Activated CD8-positive, alpha-beta T cell treated with anti-CD3 and anti-CD28 coated beads for 36 hours (primary cell): Measurements from ENCODE around the gene KIRREL3. TPM values are rescaled to one million over a fixed set of nuclear protein-coding genes. Genes with fewer than 3 reads are reported as not detected.
"Not testable (repeated sequence)": the region's sequence is repeated elsewhere in the genome, so short reads cannot be mapped to it uniquely, and the experiment has no call there.

ENCODE experiments used
- ATAC-seq: fragments of 200-7000 bp; cut with Tn5 transposase; one replicate; pipeline ENCODE4 v1.10.0; 2021; ENCODE audit warnings: mild to moderate bottlenecking, moderate library complexity
- CTCF ChIA-PET: fragments of 350-600 bp; sonication (Branson Sonifier 250); formaldehyde crosslinking; loops from one replicate; lab custom pipeline; 2021; ENCODE audit warnings: antibody characterized with exemption; lab: Charles Lee
- POLR2A ChIA-PET: fragments of 350-600 bp; sonication (Branson Sonifier 250); formaldehyde crosslinking; loops from one replicate; lab custom pipeline; 2021; ENCODE audit warnings: antibody characterized with exemption; lab: Charles Lee
- DNase-seq: peaks from one replicate; pipeline ENCODE4 v3.0.0-alpha.2; 2020
- H3K27ac Mint-ChIP-seq: one replicate; pipeline ENCODE4 v1.8.0; 2021; ENCODE audit warnings: mild to moderate bottlenecking, mixed read lengths
- H3K27me3 Mint-ChIP-seq: one replicate; pipeline ENCODE4 v1.8.0; 2021; ENCODE audit warnings: mixed read lengths
- H3K36me3 Mint-ChIP-seq: one replicate; pipeline ENCODE4 v1.8.0; 2021; ENCODE audit warnings: low read depth, mixed read lengths
- H3K4me1 Mint-ChIP-seq: one replicate; pipeline ENCODE4 v1.8.0; 2021; ENCODE audit warnings: low read depth, mixed read lengths
- H3K4me3 Mint-ChIP-seq: one replicate; pipeline ENCODE4 v1.8.0; 2021; ENCODE audit warnings: mild to moderate bottlenecking, moderate library complexity, mixed read lengths
- H3K9me3 Mint-ChIP-seq: one replicate; pipeline ENCODE4 v1.8.0; 2021; ENCODE audit warnings: mixed read lengths
- intact Hi-C: fragments of 100-400 bp; cut with micrococcal nuclease; formaldehyde crosslinking; loops from one replicate; pipeline ENCODE4 v1.10.0; 2022
- total RNA-seq, 2 experiments: library from RNA; stranded (reverse); gene quantifications; one replicate each; pipeline ENCODE4 v1.2.3, GENCODE V29; 2021
- TF ChIP-seq, protein P1 (sequence below): fragments of 200-600 bp; IDR thresholded peaks from one replicate; pipeline ENCODE4 v1.8.0; 2022; ENCODE audit warnings: antibody characterized with exemption, mild to moderate bottlenecking

The KIRREL3 gene
- total RNA-seq, 2 experiments from 2014 or later = not detected

DNA sequence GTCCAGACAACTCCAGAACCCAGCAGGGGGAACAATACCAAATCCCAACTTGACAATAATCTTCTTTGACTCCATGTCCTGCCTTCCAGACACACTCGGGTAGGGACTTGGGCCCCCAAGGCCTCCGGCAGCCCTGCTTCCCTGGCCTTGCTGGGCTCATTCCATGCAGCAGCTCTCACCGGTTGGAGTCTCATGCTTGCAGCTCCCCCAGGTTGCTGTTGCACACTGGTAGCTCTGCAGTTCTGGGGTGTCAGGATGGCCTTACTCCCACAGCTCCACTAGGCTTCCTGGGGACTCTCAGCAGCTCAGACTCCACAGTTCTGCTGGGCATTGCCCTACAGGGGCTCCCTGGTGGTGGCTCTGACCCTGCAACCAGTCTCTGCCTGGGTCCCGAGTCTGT lies 602.3 kb downstream of the KIRREL3 start:
- CTCF ChIA-PET = no interaction called here
- Mint-ChIP-seq H3K36me3 (no peaks in the 10 kb centered on the region), H3K4me1 (no peaks in the 10 kb centered on the region), H3K4me3 (no peak overlapping the region), H3K27me3 (no peaks in the 10 kb centered on the region), H3K27ac (no peak overlapping the region), H3K9me3 (no peaks in the 10 kb centered on the region)
- POLR2A ChIA-PET = no interaction called here
- TF ChIP-seq, protein P1, sequence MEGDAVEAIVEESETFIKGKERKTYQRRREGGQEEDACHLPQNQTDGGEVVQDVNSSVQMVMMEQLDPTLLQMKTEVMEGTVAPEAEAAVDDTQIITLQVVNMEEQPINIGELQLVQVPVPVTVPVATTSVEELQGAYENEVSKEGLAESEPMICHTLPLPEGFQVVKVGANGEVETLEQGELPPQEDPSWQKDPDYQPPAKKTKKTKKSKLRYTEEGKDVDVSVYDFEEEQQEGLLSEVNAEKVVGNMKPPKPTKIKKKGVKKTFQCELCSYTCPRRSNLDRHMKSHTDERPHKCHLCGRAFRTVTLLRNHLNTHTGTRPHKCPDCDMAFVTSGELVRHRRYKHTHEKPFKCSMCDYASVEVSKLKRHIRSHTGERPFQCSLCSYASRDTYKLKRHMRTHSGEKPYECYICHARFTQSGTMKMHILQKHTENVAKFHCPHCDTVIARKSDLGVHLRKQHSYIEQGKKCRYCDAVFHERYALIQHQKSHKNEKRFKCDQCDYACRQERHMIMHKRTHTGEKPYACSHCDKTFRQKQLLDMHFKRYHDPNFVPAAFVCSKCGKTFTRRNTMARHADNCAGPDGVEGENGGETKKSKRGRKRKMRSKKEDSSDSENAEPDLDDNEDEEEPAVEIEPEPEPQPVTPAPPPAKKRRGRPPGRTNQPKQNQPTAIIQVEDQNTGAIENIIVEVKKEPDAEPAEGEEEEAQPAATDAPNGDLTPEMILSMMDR = no peak
- ATAC-seq = no peak
- DNase-seq = no peak
- intact Hi-C loops = no loop called here

DNA sequence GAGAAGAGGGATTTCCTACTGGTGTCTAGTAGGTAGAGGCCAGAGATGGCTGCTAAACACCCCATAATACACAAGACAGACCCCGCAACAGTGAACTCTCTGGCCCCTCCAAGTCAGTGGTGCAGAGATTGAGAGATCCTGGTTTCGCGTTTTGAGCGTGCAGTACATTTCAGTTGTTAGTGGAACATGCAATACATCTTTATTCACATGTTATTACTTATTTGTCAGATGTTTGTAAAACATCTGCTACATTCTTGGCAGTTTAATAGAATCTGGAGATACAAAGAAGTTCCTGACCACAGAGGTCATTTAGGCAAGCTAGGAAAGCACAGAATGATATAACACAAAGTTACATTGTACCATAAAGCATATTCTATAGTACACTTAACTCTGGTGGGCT lies 603.6 kb downstream of the KIRREL3 start:
- DNase-seq (no peak), ATAC-seq (no peak)
- Mint-ChIP-seq H3K9me3 (no peaks in the 10 kb centered on the region), H3K36me3 (no peaks in the 10 kb centered on the region), H3K27me3 (no peaks in the 10 kb centered on the region), H3K4me3 (no peak overlapping the region), H3K27ac (no peak overlapping the region), H3K4me1 (peaks cover 2% of the 10 kb centered on the region)
- intact Hi-C loops = no loop called here
- TF ChIP-seq, protein P1 = no peak
- ChIA-PET POLR2A (no interaction called here), CTCF (no interaction called here)

- H3K27me3 Mint-ChIP-seq, POLR2A ChIA-PET, H3K4me3 Mint-ChIP-seq, DNase-seq, H3K27ac Mint-ChIP-seq, H3K9me3 Mint-ChIP-seq, H3K4me1 Mint-ChIP-seq, intact Hi-C loops, ATAC-seq, H3K36me3 Mint-ChIP-seq, CTCF ChIA-PET: not testable (repeated sequence)
Measured at GRCh38 chr11:126396266-126396665, 604.3 kb downstream of the KIRREL3 start.

GRCh38 chr11:126395784-126396183 lies 604.8 kb downstream of the KIRREL3 start:
- POLR2A ChIA-PET, ATAC-seq, H3K36me3 Mint-ChIP-seq, H3K4me1 Mint-ChIP-seq, CTCF ChIA-PET, H3K27ac Mint-ChIP-seq, H3K9me3 Mint-ChIP-seq, DNase-seq, intact Hi-C loops, H3K27me3 Mint-ChIP-seq, H3K4me3 Mint-ChIP-seq: not testable (repeated sequence)

- H3K27ac Mint-ChIP-seq, H3K36me3 Mint-ChIP-seq, DNase-seq, intact Hi-C loops, H3K9me3 Mint-ChIP-seq, ATAC-seq, CTCF ChIA-PET, H3K27me3 Mint-ChIP-seq, H3K4me3 Mint-ChIP-seq, H3K4me1 Mint-ChIP-seq: not testable (repeated sequence)
- POLR2A ChIA-PET = interaction anchor here (0.6 kb wide), 1 partner anchor 312 kb away, joined by 3 read pairs; no protein-coding TSS in a partner anchor
Measured at GRCh38 chr11:126394634-126395072, 605.9 kb downstream of the KIRREL3 start.

DNA sequence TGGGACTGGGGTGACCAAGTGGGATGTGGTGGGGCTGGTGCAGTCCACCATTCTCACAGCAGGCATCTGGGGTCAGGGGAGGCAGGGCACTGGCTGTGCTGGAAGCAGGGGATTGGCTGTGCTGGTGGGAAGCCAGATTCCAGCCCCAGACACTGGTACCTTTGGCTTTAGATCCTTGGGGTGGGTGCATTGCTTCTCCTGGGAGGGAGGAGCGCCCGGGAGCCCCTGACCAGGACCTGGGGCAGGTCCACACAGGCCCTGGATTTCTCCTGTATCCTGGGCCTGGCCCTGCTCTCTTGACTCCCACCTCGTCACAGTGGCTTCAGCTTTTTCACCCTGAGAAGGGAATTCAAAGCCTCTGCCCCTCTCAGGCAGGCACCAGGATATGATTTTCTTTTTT lies 606.5 kb downstream of the KIRREL3 start:
- no peak for DNase-seq
- intact Hi-C loops = no loop called here
- ChIA-PET CTCF (no interaction called here), POLR2A (no interaction called here)
- no peak overlapping the region for H3K4me3 Mint-ChIP-seq
- peaks cover 2% of the 10 kb centered on the region for H3K4me1 Mint-ChIP-seq
- no peaks in the 10 kb centered on the region for H3K36me3 Mint-ChIP-seq
- TF ChIP-seq, protein P1 = no peak
- H3K9me3 Mint-ChIP-seq = no peaks in the 10 kb centered on the region
- H3K27ac Mint-ChIP-seq = no peak overlapping the region
- H3K27me3 Mint-ChIP-seq = no peaks in the 10 kb centered on the region
- ATAC-seq = no peak
